OCI-LY3 (cell line): ENCODE results near the gene ZFP36L1.

Source experiments
- CTCF ChIP-seq: fragments of 200-600, 300-600 bp; sonication (generic); IDR thresholded peaks from 2 replicates; pipeline ENCODE4 v1.5.1; 2014; ENCODE audit warnings: antibody characterized with exemption, low read length, low read depth
- EZH2phosphoT487 ChIP-seq: fragments of 200-600 bp; shearing (Covaris generic); IDR thresholded peaks from 2 replicates; pipeline ENCODE4 v1.6.1; 2018; ENCODE audit warnings: antibody characterized with exemption, mixed run types, low read depth

- TF ChIP-seq CTCF: no peak
- no peak for TF ChIP-seq EZH2phosphoT487
Measured at GRCh38 chr14:68770553-68771286, 22.1 kb downstream of the ZFP36L1 start.
